ENCODE measurements around the gene ATXN3. TPM values are rescaled to one million over a fixed set of nuclear protein-coding genes. Genes with fewer than 3 reads are reported as not detected.
A peak's percentile ranks its signal among the peaks of the same experiment; 100 is the strongest.

Gene ATXN3
- total and polyA plus RNA-seq, 8 donors, result 28.5 to 40.2 (median 35.2) TPM

DNA sequence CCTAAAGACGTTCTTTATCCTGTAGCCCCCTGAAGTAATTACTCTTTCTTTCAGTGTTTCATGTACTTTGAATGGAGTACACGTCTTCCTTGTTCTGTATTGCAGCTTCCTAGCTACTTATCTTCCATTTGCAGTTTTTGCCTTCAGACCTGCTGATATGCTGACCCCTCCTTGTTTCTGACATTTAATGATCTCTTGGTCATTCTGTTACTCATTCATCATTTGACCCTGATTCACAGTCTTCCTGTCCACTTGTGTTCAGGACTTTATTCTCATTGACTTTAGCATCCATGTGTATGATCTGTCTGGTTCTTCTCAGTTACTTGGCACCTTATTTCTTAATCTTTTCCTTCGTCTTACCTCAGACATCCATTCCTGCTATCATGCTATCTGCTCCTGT, 37.6 kb upstream of the ATXN3 start:
- Histone ChIP-seq H3K4me1 (no peaks in the 10 kb centered on the region), H3K36me3 (peaks cover 0 to 98% of the 10 kb centered on the region in 2 donors), H3K27ac (no peak overlapping the region), H3K27me3 (no peaks in the 10 kb centered on the region), H3K9me3 (no peaks in the 10 kb centered on the region), H3K4me3 (no peak overlapping the region)
- no peak for DNase-seq
- ATAC-seq, result no peak
- intact Hi-C loops (cut with DNase I), result no loop called here
- TF ChIP-seq, protein P1, sequence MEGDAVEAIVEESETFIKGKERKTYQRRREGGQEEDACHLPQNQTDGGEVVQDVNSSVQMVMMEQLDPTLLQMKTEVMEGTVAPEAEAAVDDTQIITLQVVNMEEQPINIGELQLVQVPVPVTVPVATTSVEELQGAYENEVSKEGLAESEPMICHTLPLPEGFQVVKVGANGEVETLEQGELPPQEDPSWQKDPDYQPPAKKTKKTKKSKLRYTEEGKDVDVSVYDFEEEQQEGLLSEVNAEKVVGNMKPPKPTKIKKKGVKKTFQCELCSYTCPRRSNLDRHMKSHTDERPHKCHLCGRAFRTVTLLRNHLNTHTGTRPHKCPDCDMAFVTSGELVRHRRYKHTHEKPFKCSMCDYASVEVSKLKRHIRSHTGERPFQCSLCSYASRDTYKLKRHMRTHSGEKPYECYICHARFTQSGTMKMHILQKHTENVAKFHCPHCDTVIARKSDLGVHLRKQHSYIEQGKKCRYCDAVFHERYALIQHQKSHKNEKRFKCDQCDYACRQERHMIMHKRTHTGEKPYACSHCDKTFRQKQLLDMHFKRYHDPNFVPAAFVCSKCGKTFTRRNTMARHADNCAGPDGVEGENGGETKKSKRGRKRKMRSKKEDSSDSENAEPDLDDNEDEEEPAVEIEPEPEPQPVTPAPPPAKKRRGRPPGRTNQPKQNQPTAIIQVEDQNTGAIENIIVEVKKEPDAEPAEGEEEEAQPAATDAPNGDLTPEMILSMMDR (IDR thresholded peaks at IDR 0.05), result no peak

DNA sequence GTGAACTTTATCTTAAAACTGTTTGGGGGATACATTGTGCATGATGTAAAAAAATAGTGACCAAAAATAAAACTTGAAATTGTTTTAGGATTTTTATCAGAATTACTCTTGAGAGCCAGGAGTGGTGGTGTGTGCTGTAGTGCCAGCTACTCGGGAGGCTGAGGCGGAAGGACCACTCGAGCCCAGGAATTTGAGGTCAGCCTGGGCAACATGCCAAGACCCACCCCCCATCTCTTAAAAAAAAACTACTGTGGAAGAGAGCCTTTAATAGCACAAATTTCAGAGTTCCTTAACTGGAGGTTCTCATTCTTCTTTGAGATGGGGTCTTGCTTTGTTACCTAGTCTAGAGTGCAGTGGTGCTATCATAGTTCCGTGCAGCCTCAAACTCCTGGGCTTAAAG, 36.9 kb upstream of the ATXN3 start:
- TF ChIP-seq, protein P1 (IDR thresholded peaks at IDR 0.05), result no peak
- ATAC-seq (no peak), DNase-seq (no peak)
- Histone ChIP-seq H3K36me3 (peaks cover 0 to 98% of the 10 kb centered on the region in 2 donors), H3K9me3 (no peaks in the 10 kb centered on the region), H3K4me1 (no peaks in the 10 kb centered on the region), H3K4me3 (no peak overlapping the region), H3K27ac (no peak overlapping the region), H3K27me3 (no peaks in the 10 kb centered on the region)
- intact Hi-C loops (cut with DNase I), result no loop called here

DNA sequence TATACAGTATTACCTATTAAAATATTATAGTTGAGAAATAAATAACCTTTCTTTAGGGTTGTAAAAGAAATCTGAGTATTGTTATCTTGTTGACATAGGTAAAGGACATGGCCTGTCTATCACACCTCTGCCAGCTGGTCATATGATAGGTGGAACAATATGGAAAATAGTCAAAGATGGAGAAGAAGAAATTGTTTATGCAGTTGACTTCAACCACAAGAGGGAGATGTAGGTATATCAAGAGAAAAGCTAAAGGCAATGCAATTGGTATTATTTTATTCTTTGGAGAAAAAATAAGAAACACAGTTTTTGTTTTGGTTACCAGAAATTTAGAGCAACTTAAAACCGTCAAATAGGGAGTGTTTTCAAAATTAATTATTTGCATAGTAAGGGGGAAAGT, 28.9 kb upstream of the ATXN3 start:
- Histone ChIP-seq H3K27ac (no peak overlapping the region), H3K36me3 (peaks cover 0 to 100% of the 10 kb centered on the region in 2 donors), H3K4me1 (peaks cover 0 to 4% of the 10 kb centered on the region in 2 donors), H3K4me3 (no peak overlapping the region), H3K9me3 (no peaks in the 10 kb centered on the region), H3K27me3 (no peaks in the 10 kb centered on the region)
- ATAC-seq, result no peak
- intact Hi-C loops (cut with DNase I), result loop anchor here in 1 of 2 donors (5.0 to 10.0 kb wide), 2 partner anchors 322 to 550 kb away; no protein-coding TSS in a partner anchor
- peak in 1 of 4 donors; percentile 53 for DNase-seq
- TF ChIP-seq, protein P1 (IDR thresholded peaks at IDR 0.05), result peak in 1 of 2 donors; percentile 36

DNA sequence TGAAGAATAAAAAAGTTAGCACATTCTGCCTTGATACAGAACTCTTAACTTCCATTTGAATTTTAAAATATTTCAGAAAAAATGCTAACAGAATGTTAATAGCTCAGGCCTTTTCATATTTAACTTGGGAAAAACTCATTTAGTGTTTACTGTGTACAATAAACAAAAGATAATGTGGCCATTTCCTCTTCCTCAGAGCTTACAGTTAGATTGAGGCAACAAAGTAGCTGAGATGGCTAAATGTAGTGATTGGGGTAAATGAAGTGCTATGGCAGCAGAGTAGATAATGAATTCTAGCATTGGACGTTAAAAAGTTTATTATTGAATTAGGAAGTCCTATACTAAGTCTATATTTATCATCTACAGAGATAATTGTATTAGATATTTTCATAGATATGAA, 28.1 kb upstream of the ATXN3 start:
- peaks cover 0 to 99% of the 10 kb centered on the region in 2 donors for H3K36me3 ChIP-seq

DNA sequence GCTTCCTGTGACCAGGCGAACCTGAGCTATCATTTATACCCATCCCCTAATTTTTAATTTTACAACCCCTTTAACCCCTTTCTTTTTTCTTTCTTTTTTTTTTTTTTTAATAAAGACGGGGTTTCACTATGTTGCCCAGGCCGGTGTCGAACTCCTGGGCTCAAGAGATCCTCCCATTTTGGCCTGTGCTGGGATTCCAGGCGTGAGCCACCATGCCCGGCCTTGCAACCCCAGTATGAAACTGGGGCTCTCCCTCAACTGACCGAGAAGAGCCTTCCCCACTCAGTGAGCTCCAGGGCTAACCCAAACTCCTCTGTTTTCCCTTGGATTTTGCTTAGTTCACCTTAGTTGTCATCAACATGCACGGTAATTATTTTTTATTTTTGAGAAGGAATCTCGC, 16.4 kb upstream of the ATXN3 start:
- H3K4me3 ChIP-seq, result peak overlapping the region; percentile 79 to 89
- intact Hi-C loops (cut with DNase I), result no loop called here
- no peaks in the 10 kb centered on the region for H3K27me3 ChIP-seq
- TF ChIP-seq, protein P1 (IDR thresholded peaks at IDR 0.05), result no peak
- peak overlapping the region; percentile 93 to 97 for H3K27ac ChIP-seq
- peaks cover 0 to 33% of the 10 kb centered on the region in 2 donors for H3K36me3 ChIP-seq
- H3K4me1 ChIP-seq, result peaks cover 14 to 51% of the 10 kb centered on the region in 2 donors
- no peak for DNase-seq
- H3K9me3 ChIP-seq, result no peaks in the 10 kb centered on the region
- ATAC-seq, result no peak

More for the DNA sequence above, 28.1 kb upstream of the ATXN3 start:
- Histone ChIP-seq H3K27me3 (no peaks in the 10 kb centered on the region), H3K27ac (no peak overlapping the region), H3K4me1 (peaks cover 0 to 4% of the 10 kb centered on the region in 2 donors), H3K9me3 (no peaks in the 10 kb centered on the region), H3K4me3 (no peak overlapping the region)
- peak in 1 of 4 donors; percentile 25 for DNase-seq
- intact Hi-C loops (cut with DNase I), result loop anchor here in 1 of 2 donors (10.0 kb wide), 1 partner anchor 550 kb away; no protein-coding TSS in a partner anchor
- no peak for ATAC-seq
- TF ChIP-seq, protein P1 (IDR thresholded peaks at IDR 0.05), result no peak

All from left lung (tissue), 10 donors.